SK-N-SH treated with all-trans-retinoic acid at 6 μM for 48 hours (cell line): Measurements from ENCODE around the gene NPC1.

ENCODE experiments used
- ARNTL ChIP-seq: fragments of 450-650 bp; formaldehyde crosslinking; IDR thresholded peaks from 2 replicates; pipeline ENCODE4 v1.5.0; 2020; ENCODE audit warnings: low read depth, mild to moderate bottlenecking, moderate library complexity, borderline replicate concordance
- BACH2 ChIP-seq: fragments of 250-450 bp; sonication (Bioruptor Pico); IDR thresholded peaks from 2 replicates; pipeline ENCODE4 v1.9.0; 2021; ENCODE audit warnings: mild to moderate bottlenecking, borderline replicate concordance
- CREB5 ChIP-seq: fragments of 250-450 bp; sonication (Bioruptor Pico); IDR thresholded peaks from 2 replicates; pipeline ENCODE4 v1.5.1; 2020; ENCODE audit warnings: low read depth, mild to moderate bottlenecking, moderate library complexity
- CSRNP3 ChIP-seq: fragments of 250-450 bp; sonication (Bioruptor Pico); IDR thresholded peaks from 2 replicates; pipeline ENCODE4 v1.5.1; 2021; ENCODE audit warnings: mild to moderate bottlenecking, moderate library complexity
- ISL1 ChIP-seq: fragments of 250-450 bp; sonication (Bioruptor Pico); IDR thresholded peaks from 2 replicates; pipeline ENCODE4 v2.1.2; 2022; ENCODE audit warnings: mild to moderate bottlenecking, moderate library complexity
- PPARA ChIP-seq: fragments of 250-450 bp; sonication (Bioruptor Pico); IDR thresholded peaks from 2 replicates; pipeline ENCODE4 v1.5.0; 2020; ENCODE audit warnings: mild to moderate bottlenecking, borderline replicate concordance
- RARB ChIP-seq: fragments of 250-450 bp; sonication (Bioruptor Pico); IDR thresholded peaks from 2 replicates; pipeline ENCODE4 v1.8.0; 2021; ENCODE audit warnings: mild to moderate bottlenecking, moderate library complexity
- TCF4 ChIP-seq: fragments of 250-450 bp; sonication (Bioruptor Pico); IDR thresholded peaks from 2 replicates; pipeline ENCODE4 v1.8.0; 2021; ENCODE audit warnings: mild to moderate bottlenecking, moderate library complexity, borderline replicate concordance
- TOX ChIP-seq: fragments of 250-450 bp; sonication (Bioruptor Pico); IDR thresholded peaks from 2 replicates; pipeline ENCODE4 v1.8.0; 2021; ENCODE audit warnings: mild to moderate bottlenecking, moderate library complexity, borderline replicate concordance
- ZFP3 ChIP-seq: fragments of 250-450 bp; sonication (Bioruptor Pico); IDR thresholded peaks from 2 replicates; pipeline ENCODE4 v1.5.0; 2020; ENCODE audit warnings: mild to moderate bottlenecking, moderate library complexity
- ZFP30 ChIP-seq: fragments of 450-650 bp; formaldehyde crosslinking; IDR thresholded peaks from 2 replicates; pipeline ENCODE4 v1.5.0; 2022; ENCODE audit warnings: mild to moderate bottlenecking, moderate library complexity

- TF ChIP-seq ISL1 (CRISPR knock-in tag): no peak
- TF ChIP-seq TOX (CRISPR knock-in tag): no peak
- no peak for TF ChIP-seq BACH2
- TF ChIP-seq CREB5 (CRISPR knock-in tag): no peak
- no peak for TF ChIP-seq ZFP3 (CRISPR knock-in tag)
- no peak for TF ChIP-seq ZFP30 (CRISPR knock-in tag)
- TF ChIP-seq CSRNP3 (CRISPR knock-in tag): no peak
- TF ChIP-seq RARB (CRISPR knock-in tag): no peak
- no peak for TF ChIP-seq PPARA (CRISPR knock-in tag)
- TF ChIP-seq TCF4 (CRISPR knock-in tag): no peak
- TF ChIP-seq ARNTL (CRISPR knock-in tag): no peak
Measured at GRCh38 chr18:23551978-23552377, 34.3 kb downstream of the NPC1 start.
